Neuronal stem cell (in vitro differentiated cells): ENCODE results near the gene CMSS1.

ENCODE experiments used
- DNase-seq: peaks from one replicate; pipeline ENCODE4 v3.0.0-alpha.2; 2013; ENCODE audit warnings: low spot score
- H2AFZ ChIP-seq: one replicate; pipeline ENCODE4 v1.6.1; 2013; ENCODE audit warnings: mild to moderate bottlenecking, low read length, inconsistent platforms
- H2AK5ac ChIP-seq: 2 replicates; pipeline ENCODE4 v1.6.1; 2013; ENCODE audit warnings: low read depth, mild to moderate bottlenecking, inconsistent platforms, low read length, moderate library complexity, mixed read lengths
- H2BK120ac ChIP-seq: 2 replicates; pipeline ENCODE4 v1.6.1; 2013; ENCODE audit warnings: low read depth, mild to moderate bottlenecking, inconsistent platforms, low read length, moderate library complexity, mixed read lengths
- H2BK12ac ChIP-seq: one replicate; pipeline ENCODE4 v1.6.1; 2013; ENCODE audit warnings: low read length, inconsistent platforms
- H2BK15ac ChIP-seq: 2 replicates; pipeline ENCODE4 v1.6.1; 2013; ENCODE audit warnings: mild to moderate bottlenecking, low read length, inconsistent platforms, mixed read lengths
- H2BK5ac ChIP-seq: one replicate; pipeline ENCODE4 v1.6.1; 2013; ENCODE audit warnings: inconsistent platforms, mild to moderate bottlenecking, low read length, moderate library complexity
- H3K14ac ChIP-seq: one replicate; pipeline ENCODE4 v1.6.1; 2013; ENCODE audit warnings: low read length, inconsistent platforms
- H3K18ac ChIP-seq: 2 replicates; pipeline ENCODE4 v1.6.1; 2013; ENCODE audit warnings: low read length, inconsistent platforms
- H3K23ac ChIP-seq: 2 replicates; pipeline ENCODE4 v1.6.1; 2013; ENCODE audit warnings: low read depth, mild to moderate bottlenecking, mixed read lengths, low read length, inconsistent platforms; ENCODE audit not compliant: poor library complexity
- H3K27ac ChIP-seq: replicated peaks from 3 replicates; pipeline ENCODE4 v1.5.1; 2013; ENCODE audit warnings: low read length, inconsistent platforms
- H3K27me3 ChIP-seq, 3 experiments: 2 replicates each; pipeline ENCODE4 v1.6.1; 2013; ENCODE audit warnings: low read length in 3 of 3, mild to moderate bottlenecking in 2 of 3, inconsistent platforms in 1 of 3, low read depth in 1 of 3, mixed read lengths in 1 of 3, moderate library complexity in 1 of 3; ENCODE audit not compliant: control insufficient read depth in 3 of 3, insufficient read depth in 3 of 3
- H3K36me3 ChIP-seq, 2 donors: replicated peaks in 1 of 2; 2 replicates each; pipeline ENCODE4 v1.6.1; 2013; ENCODE audit warnings: low read length in 2 of 2; ENCODE audit not compliant: control insufficient read depth in 2 of 2, insufficient read depth in 2 of 2
- H3K4ac ChIP-seq: 2 replicates; pipeline ENCODE4 v1.6.1; 2013; ENCODE audit warnings: inconsistent platforms, mild to moderate bottlenecking, low read length, moderate library complexity
- H3K4me1 ChIP-seq, 2 donors: 1 replicate in 1 of 2; 2 replicates in 1 of 2; pipeline ENCODE4 v1.6.1; 2013; ENCODE audit warnings: low read length in 2 of 2, low read depth in 1 of 2; ENCODE audit not compliant: control insufficient read depth in 2 of 2, insufficient read depth in 1 of 2
- H3K4me2 ChIP-seq: one replicate; pipeline ENCODE4 v1.6.1; 2013; ENCODE audit warnings: mild to moderate bottlenecking, low read length, inconsistent platforms; ENCODE audit not compliant: insufficient read depth, poor library complexity, severe bottlenecking
- H3K4me3 ChIP-seq, 2 donors: 2 replicates each; pipeline ENCODE4 v1.5.1; 2013; ENCODE audit warnings: low read length in 2 of 2, mild to moderate bottlenecking in 2 of 2, inconsistent platforms in 1 of 2, moderate library complexity in 1 of 2
- H3K79me1 ChIP-seq: one replicate; pipeline ENCODE4 v1.6.1; 2013; ENCODE audit warnings: low read depth, mild to moderate bottlenecking, inconsistent platforms, low read length, moderate library complexity
- H3K9ac ChIP-seq: one replicate; pipeline ENCODE4 v1.6.1; 2013; ENCODE audit warnings: mild to moderate bottlenecking, low read depth, low read length, inconsistent platforms; ENCODE audit not compliant: poor library complexity
- H3K9me3 ChIP-seq, 2 donors: replicated peaks in 1 of 2; 2 replicates each; pipeline versions ENCODE3 to v1.6.1; 2013; ENCODE audit warnings: low read length in 2 of 2, mild to moderate bottlenecking in 2 of 2, inconsistent platforms in 1 of 2, low read depth in 1 of 2, mixed read lengths in 1 of 2, moderate library complexity in 1 of 2; ENCODE audit not compliant: control insufficient read depth in 2 of 2, insufficient read depth in 1 of 2
- H4K8ac ChIP-seq: one replicate; pipeline ENCODE4 v1.6.1; 2013; ENCODE audit warnings: low read depth, mild to moderate bottlenecking, inconsistent platforms, low read length, moderate library complexity
- H4K91ac ChIP-seq: one replicate; pipeline ENCODE4 v1.6.1; 2013; ENCODE audit warnings: low read length, low read depth, mild to moderate bottlenecking, inconsistent platforms; ENCODE audit not compliant: poor library complexity
- WGBS, 2 donors: extraction: QIAGEN DNeasy Blood & Tissue Kit; methylation state at CpG; one replicate each; pipeline ENCODE4 v1.1.7; 2013; ENCODE audit warnings: missing lambda C conversion rate in 2 of 2, mixed read lengths in 1 of 2; ENCODE audit not compliant: insufficient read length in 2 of 2, insufficient replicate concordance in 1 of 2; ENCODE audit errors: extremely low coverage in 2 of 2; 5-methylcytosine and 5-hydroxymethylcytosine counted together

CMSS1 gene

DNA sequence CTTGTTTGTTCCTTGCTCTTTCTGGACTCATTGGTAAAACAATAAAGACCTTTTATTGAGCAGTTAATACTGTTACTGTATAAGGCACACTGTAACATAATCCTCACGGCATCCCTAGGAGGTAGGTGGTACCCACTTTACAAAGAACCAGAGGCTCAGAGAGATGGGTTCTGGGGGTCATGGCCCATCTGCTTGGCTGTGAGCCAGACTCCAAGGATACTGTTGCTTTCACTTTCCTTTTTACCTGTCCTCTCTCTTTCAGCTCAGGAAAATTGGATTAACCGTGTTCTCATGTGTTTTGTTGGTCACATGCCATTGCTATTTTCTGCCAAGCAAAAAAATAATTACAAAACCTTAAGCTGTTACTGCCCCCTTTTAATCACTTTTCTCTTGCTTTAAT, 331.5 kb downstream of the CMSS1 start:
- WGBS, 2 donors: no CpG with 5 or more reads among the region's 2 CpGs
- peaks cover 0 to 1% of the 10 kb centered on the region in 2 donors for H3K9me3 ChIP-seq
- H3K9ac ChIP-seq: no peak overlapping the region
- no peak overlapping the region for H2AK5ac ChIP-seq
- no peak overlapping the region for H2AFZ ChIP-seq
- H3K23ac ChIP-seq: no peak overlapping the region
- no peak overlapping the region for H2BK120ac ChIP-seq
- no peaks in the 10 kb centered on the region for H3K4me1 ChIP-seq
- H3K36me3 ChIP-seq: peaks cover 0 to 7% of the 10 kb centered on the region in 2 donors
- no peak overlapping the region for H4K8ac ChIP-seq
- DNase-seq: no peak
- H3K27me3 ChIP-seq: no peaks in the 10 kb centered on the region
- no peak overlapping the region for H2BK12ac ChIP-seq
- no peak overlapping the region for H4K91ac ChIP-seq
- no peak overlapping the region for H3K4me3 ChIP-seq
- H2BK5ac ChIP-seq: no peak overlapping the region
- H3K18ac ChIP-seq: no peak overlapping the region
- no peak overlapping the region for H3K27ac ChIP-seq
- H2BK15ac ChIP-seq: no peak overlapping the region
- no peaks in the 10 kb centered on the region for H3K79me1 ChIP-seq
- H3K4me2 ChIP-seq: no peak overlapping the region
- no peak overlapping the region for H3K4ac ChIP-seq
- H3K14ac ChIP-seq: no peak overlapping the region

DNA sequence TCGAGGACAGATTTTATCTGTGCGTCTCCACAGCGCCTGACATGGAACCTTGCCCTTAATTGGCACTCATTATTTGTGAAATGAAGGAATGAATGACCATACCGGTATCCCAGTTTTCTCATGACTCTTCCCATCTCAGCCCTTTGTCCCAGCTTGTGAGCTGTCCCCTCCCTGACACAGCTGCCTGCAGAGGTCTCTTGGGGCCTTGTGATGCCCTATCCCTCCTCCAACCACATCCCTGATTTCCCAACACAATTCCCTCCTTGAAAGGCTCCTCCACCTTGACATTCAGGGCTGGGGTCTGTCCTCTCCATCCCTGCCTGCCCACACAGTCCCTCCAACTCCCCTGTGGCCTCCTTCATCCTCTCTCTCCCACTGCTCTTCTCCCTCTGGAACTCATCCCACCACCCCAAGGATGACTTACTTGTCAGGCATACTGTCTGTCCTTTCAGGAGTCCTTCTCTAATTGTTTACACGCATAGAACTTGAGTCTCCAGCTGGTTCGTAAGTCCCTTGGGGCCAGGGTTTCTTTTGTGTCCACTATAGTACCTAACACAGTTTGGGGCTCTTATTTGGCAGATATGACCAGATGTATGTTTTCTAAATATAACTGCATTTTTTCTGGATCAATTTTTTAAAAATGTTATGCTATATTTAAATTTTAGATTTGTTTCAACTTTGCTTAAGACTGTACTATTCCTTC, 332.2 kb downstream of the CMSS1 start:
- no peak for DNase-seq

GRCh38 chr3:100150473-100150872, 332.8 kb downstream of the CMSS1 start:
- Histone ChIP-seq H3K23ac (no peak overlapping the region), H3K27ac (no peak overlapping the region), H3K9me3 (peaks cover 3 to 6% of the 10 kb centered on the region in 2 donors), H3K4me3 (no peak overlapping the region), H3K18ac (no peak overlapping the region), H3K9ac (no peak overlapping the region), H4K91ac (no peak overlapping the region), H3K4ac (no peak overlapping the region), H2AFZ (no peak overlapping the region), H3K79me1 (no peaks in the 10 kb centered on the region), H3K36me3 (peaks cover 0 to 7% of the 10 kb centered on the region in 2 donors), H3K14ac (no peak overlapping the region), H2AK5ac (no peak overlapping the region), H4K8ac (no peak overlapping the region), H2BK15ac (no peak overlapping the region), H3K4me1 (no peaks in the 10 kb centered on the region), H2BK120ac (no peak overlapping the region), H2BK5ac (no peak overlapping the region), H3K27me3 (no peaks in the 10 kb centered on the region), H2BK12ac (no peak overlapping the region), H3K4me2 (no peak overlapping the region)
- DNase-seq: no peak
- no CpG with 5 or more reads among the region's 1 CpG for WGBS, 2 donors

More for the DNA sequence above, 332.2 kb downstream of the CMSS1 start:
- no peak overlapping the region for H3K14ac ChIP-seq
- H3K4me1 ChIP-seq: no peaks in the 10 kb centered on the region
- H3K9ac ChIP-seq: no peak overlapping the region
- H3K79me1 ChIP-seq: no peaks in the 10 kb centered on the region
- no CpG with 5 or more reads among the region's 6 CpGs for WGBS, 2 donors
- no peaks in the 10 kb centered on the region for H3K27me3 ChIP-seq
- H2AK5ac ChIP-seq: no peak overlapping the region
- H2BK15ac ChIP-seq: no peak overlapping the region
- H4K8ac ChIP-seq: no peak overlapping the region
- no peak overlapping the region for H2AFZ ChIP-seq
- peaks cover 0 to 7% of the 10 kb centered on the region in 2 donors for H3K36me3 ChIP-seq
- no peak overlapping the region for H2BK5ac ChIP-seq
- H4K91ac ChIP-seq: no peak overlapping the region
- peaks cover 0 to 4% of the 10 kb centered on the region in 2 donors for H3K9me3 ChIP-seq
- no peak overlapping the region for H3K23ac ChIP-seq
- H3K4me2 ChIP-seq: no peak overlapping the region
- H3K27ac ChIP-seq: no peak overlapping the region
- H2BK12ac ChIP-seq: no peak overlapping the region
- no peak overlapping the region for H3K4ac ChIP-seq
- no peak overlapping the region for H3K18ac ChIP-seq
- H3K4me3 ChIP-seq: no peak overlapping the region
- H2BK120ac ChIP-seq: no peak overlapping the region

DNA sequence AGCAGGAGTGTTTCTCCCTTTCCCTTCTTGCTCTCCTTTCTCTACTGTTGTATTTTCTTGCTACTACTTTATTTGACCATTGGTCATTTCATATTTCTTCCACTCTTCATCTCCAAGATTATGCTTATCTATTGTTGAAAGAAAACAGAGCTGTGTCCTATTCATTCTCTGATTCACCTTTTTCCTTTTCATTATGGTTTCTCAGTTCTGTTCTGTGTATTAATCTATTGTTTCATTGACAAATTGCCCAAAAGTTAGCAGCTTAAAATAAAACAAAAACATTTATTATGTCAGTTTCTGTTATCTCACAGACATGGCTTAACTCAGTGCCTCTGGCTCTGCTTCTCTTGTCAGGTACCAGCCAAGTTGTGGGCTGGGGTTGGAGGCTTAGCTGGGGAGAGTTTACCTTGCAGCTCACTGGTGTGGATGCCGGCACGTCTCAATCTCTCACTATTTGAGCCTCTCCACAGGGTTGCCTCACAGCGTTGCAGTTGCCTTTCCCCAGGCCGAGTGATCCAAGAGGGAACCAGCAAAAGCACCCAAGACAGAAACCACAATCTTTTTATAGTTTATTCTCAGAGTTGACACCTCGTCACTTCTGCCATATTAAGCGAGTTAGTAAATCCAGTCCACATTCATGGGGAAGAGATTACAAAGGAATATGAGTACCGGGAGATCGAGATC, 333.5 kb downstream of the CMSS1 start:
- H3K9me3 ChIP-seq: peaks cover 3 to 11% of the 10 kb centered on the region in 2 donors
- no peak overlapping the region for H2BK15ac ChIP-seq
- H3K27ac ChIP-seq: no peak overlapping the region
- H3K14ac ChIP-seq: no peak overlapping the region
- no peak overlapping the region for H3K4me3 ChIP-seq
- no peak overlapping the region for H3K23ac ChIP-seq
- H2AFZ ChIP-seq: no peak overlapping the region
- no peak overlapping the region for H2AK5ac ChIP-seq
- no peaks in the 10 kb centered on the region for H3K27me3 ChIP-seq
- no peaks in the 10 kb centered on the region for H3K4me1 ChIP-seq
- no peak overlapping the region for H3K9ac ChIP-seq
- H3K36me3 ChIP-seq: peaks cover 0 to 7% of the 10 kb centered on the region in 2 donors
- H4K8ac ChIP-seq: no peak overlapping the region
- DNase-seq: no peak
- H3K4ac ChIP-seq: no peak overlapping the region
- H2BK5ac ChIP-seq: no peak overlapping the region
- no peak overlapping the region for H3K4me2 ChIP-seq
- no peak overlapping the region for H2BK120ac ChIP-seq
- H3K18ac ChIP-seq: no peak overlapping the region
- no peak overlapping the region for H4K91ac ChIP-seq
- H3K79me1 ChIP-seq: no peaks in the 10 kb centered on the region
- no peak overlapping the region for H2BK12ac ChIP-seq
- WGBS, 2 donors: no CpG with 5 or more reads among the region's 8 CpGs
